ENCODE data around the gene ZNF804B.

Gene ZNF804B

GRCh38 chr7:89385411-89385810 is 625.9 kb downstream of the ZNF804B start:
- intact Hi-C loops (cut with DNase I), result no loop called here
- no peak for DNase-seq

Measured in head of caudate nucleus (tissue), 42 donors.